Mesenchymal stem cell (in vitro differentiated cells and primary cell): ENCODE results near the gene RFWD3.

Source experiments
- DNase-seq: peaks from one replicate; pipeline ENCODE4 v3.0.0-alpha.2; 2013
- H2AFZ ChIP-seq: one replicate; pipeline ENCODE4 v1.6.1; 2013; ENCODE audit warnings: low read depth, mild to moderate bottlenecking, control low read depth, inconsistent platforms, low read length, moderate library complexity
- H2AK5ac ChIP-seq: 2 replicates; pipeline ENCODE4 v1.6.1; 2013; ENCODE audit warnings: low read length, moderate library complexity, mild to moderate bottlenecking, inconsistent platforms; ENCODE audit not compliant: severe bottlenecking
- H2BK120ac ChIP-seq: one replicate; pipeline ENCODE4 v1.6.1; 2013; ENCODE audit warnings: low read depth, mild to moderate bottlenecking, inconsistent platforms, low read length, moderate library complexity
- H2BK12ac ChIP-seq, 2 experiments: one replicate each; pipeline ENCODE4 v1.6.1; 2013; ENCODE audit warnings: inconsistent platforms in 2 of 2, low read length in 2 of 2, mild to moderate bottlenecking in 2 of 2, moderate library complexity in 2 of 2, control low read depth in 1 of 2
- H2BK15ac ChIP-seq: one replicate; pipeline ENCODE4 v1.6.1; 2013; ENCODE audit warnings: mild to moderate bottlenecking, low read depth, inconsistent platforms; ENCODE audit not compliant: poor library complexity, severe bottlenecking
- H2BK5ac ChIP-seq: 2 replicates; pipeline ENCODE4 v1.6.1; 2013; ENCODE audit warnings: low read depth, mild to moderate bottlenecking, low read length, control low read depth, inconsistent platforms; ENCODE audit not compliant: poor library complexity, severe bottlenecking
- H3K14ac ChIP-seq, 2 experiments: one replicate each; pipeline ENCODE4 v1.6.1; 2013; ENCODE audit warnings: inconsistent platforms in 2 of 2, low read length in 2 of 2, control low read depth in 1 of 2, mild to moderate bottlenecking in 1 of 2, moderate library complexity in 1 of 2
- H3K18ac ChIP-seq, 2 experiments: one replicate each; pipeline ENCODE4 v1.6.1; 2013; ENCODE audit warnings: inconsistent platforms in 2 of 2, low read length in 2 of 2, control low read depth in 1 of 2, low read depth in 1 of 2, mild to moderate bottlenecking in 1 of 2
- H3K23ac ChIP-seq, 2 experiments: one replicate each; pipeline ENCODE4 v1.6.1; 2013; ENCODE audit warnings: inconsistent platforms in 2 of 2, low read length in 2 of 2, mild to moderate bottlenecking in 2 of 2, moderate library complexity in 2 of 2, control low read depth in 1 of 2
- H3K27ac ChIP-seq: 2 replicates; pipeline ENCODE4 v1.5.1; 2013; ENCODE audit warnings: mild to moderate bottlenecking, moderate library complexity, low read length, control low read depth, inconsistent platforms; ENCODE audit not compliant: poor library complexity, severe bottlenecking
- H3K27me3 ChIP-seq, 2 experiments: 2 replicates each; pipeline versions ENCODE4 v1.6.1 to v1.7.0; 2013; ENCODE audit warnings: low read length in 2 of 2, mild to moderate bottlenecking in 2 of 2, moderate library complexity in 2 of 2, control low read depth in 1 of 2, inconsistent platforms in 1 of 2; ENCODE audit not compliant: control insufficient read depth in 1 of 2, insufficient read depth in 1 of 2
- H3K36me3 ChIP-seq, 2 experiments: 2 replicates each; pipeline versions ENCODE4 v1.6.1 to v1.7.0; 2013; ENCODE audit warnings: low read length in 2 of 2, control low read depth in 1 of 2, inconsistent platforms in 1 of 2, low read depth in 1 of 2, mild to moderate bottlenecking in 1 of 2; ENCODE audit not compliant: insufficient read depth in 2 of 2, control insufficient read depth in 1 of 2
- H3K4ac ChIP-seq, 2 experiments: one replicate each; pipeline ENCODE4 v1.6.1; 2013; ENCODE audit warnings: inconsistent platforms in 2 of 2, low read length in 2 of 2, mild to moderate bottlenecking in 2 of 2, moderate library complexity in 2 of 2, control low read depth in 1 of 2, low read depth in 1 of 2
- H3K4me1 ChIP-seq: 2 replicates; pipeline ENCODE4 v1.6.1; 2013; ENCODE audit warnings: low read depth, low read length, control low read depth; ENCODE audit not compliant: control insufficient read depth, insufficient read depth
- H3K4me2 ChIP-seq: 2 replicates; pipeline ENCODE4 v1.6.1; 2013; ENCODE audit warnings: low read length, mild to moderate bottlenecking, inconsistent platforms; ENCODE audit not compliant: poor library complexity, severe bottlenecking
- H3K4me3 ChIP-seq, 2 experiments: 2 replicates each; pipeline versions ENCODE4 v1.5.1 to v1.7.0; 2013; ENCODE audit warnings: low read length in 2 of 2, mild to moderate bottlenecking in 2 of 2, control low read depth in 1 of 2, low read depth in 1 of 2; ENCODE audit not compliant: insufficient read depth in 1 of 2
- H3K79me1 ChIP-seq: replicated peaks from 2 replicates; pipeline ENCODE4 v1.6.1; 2013; ENCODE audit warnings: mild to moderate bottlenecking, control low read depth, low read length, inconsistent platforms; ENCODE audit not compliant: poor library complexity, severe bottlenecking
- H3K9ac ChIP-seq: 2 replicates; pipeline ENCODE4 v1.7.0; 2013; ENCODE audit warnings: mild to moderate bottlenecking, low read length, moderate library complexity
- H3K9me3 ChIP-seq: 2 replicates; pipeline ENCODE4 v1.7.0; 2013; ENCODE audit warnings: mild to moderate bottlenecking, low read length; ENCODE audit not compliant: control insufficient read depth
- H4K8ac ChIP-seq: one replicate; pipeline ENCODE4 v1.6.1; 2013; ENCODE audit warnings: inconsistent platforms, mild to moderate bottlenecking, low read length, moderate library complexity
- H4K91ac ChIP-seq: one replicate; pipeline ENCODE4 v1.6.1; 2013; ENCODE audit warnings: mild to moderate bottlenecking, low read length, inconsistent platforms
- WGBS: methylation state at CpG from one replicate; pipeline ENCODE4 v1.1.7; 2013; ENCODE audit warnings: mixed read lengths; 5-methylcytosine and 5-hydroxymethylcytosine counted together

RFWD3 gene

GRCh38 chr16:74580833-74581232 is 85.8 kb downstream of the RFWD3 start:
- Histone ChIP-seq H3K36me3 (no peaks in the 10 kb centered on the region), H3K27me3 (no peaks in the 10 kb centered on the region), H2BK15ac (no peak overlapping the region), H4K8ac (no peak overlapping the region), H3K4ac (no peak overlapping the region), H3K23ac (no peak overlapping the region), H3K4me3 (no peak overlapping the region), H2AFZ (no peak overlapping the region), H3K79me1 (peaks cover 10% of the 10 kb centered on the region), H3K4me1 (peaks cover 10% of the 10 kb centered on the region), H3K4me2 (no peak overlapping the region), H2BK12ac (no peak overlapping the region), H2BK120ac (no peak overlapping the region), H4K91ac (no peak overlapping the region), H2BK5ac (no peak overlapping the region), H3K18ac (no peak overlapping the region), H3K9ac (no peak overlapping the region), H2AK5ac (no peak overlapping the region), H3K9me3 (no peaks in the 10 kb centered on the region), H3K14ac (no peak overlapping the region), H3K27ac (no peak overlapping the region)
- DNase-seq: no peak
- WGBS: no CpG with 5 or more reads among the region's 3 CpGs

GRCh38 chr16:74578838-74579237 is 87.8 kb downstream of the RFWD3 start:
- peaks cover 9% of the 10 kb centered on the region for H3K4me1 ChIP-seq
- H2BK15ac ChIP-seq: no peak overlapping the region
- no peak overlapping the region for H3K4me3 ChIP-seq
- no peak overlapping the region for H4K8ac ChIP-seq
- H3K9ac ChIP-seq: no peak overlapping the region
- no peaks in the 10 kb centered on the region for H3K9me3 ChIP-seq
- no peak overlapping the region for H2AFZ ChIP-seq
- 94% methylated on average over 3 of the region's 3 CpGs for WGBS
- no peak overlapping the region for H3K18ac ChIP-seq
- no peak overlapping the region for H2AK5ac ChIP-seq
- no peaks in the 10 kb centered on the region for H3K27me3 ChIP-seq
- H3K27ac ChIP-seq: no peak overlapping the region
- H3K4me2 ChIP-seq: no peak overlapping the region
- H3K23ac ChIP-seq: no peak overlapping the region
- no peak overlapping the region for H2BK5ac ChIP-seq
- no peak overlapping the region for H3K4ac ChIP-seq
- peaks cover 10% of the 10 kb centered on the region for H3K79me1 ChIP-seq
- no peak overlapping the region for H4K91ac ChIP-seq
- no peak for DNase-seq
- no peaks in the 10 kb centered on the region for H3K36me3 ChIP-seq
- H3K14ac ChIP-seq: no peak overlapping the region
- no peak overlapping the region for H2BK12ac ChIP-seq
- no peak overlapping the region for H2BK120ac ChIP-seq

GRCh38 chr16:74578433-74578832 is 88.2 kb downstream of the RFWD3 start:
- H3K27me3 ChIP-seq: no peaks in the 10 kb centered on the region
- no peaks in the 10 kb centered on the region for H3K36me3 ChIP-seq
- H3K9me3 ChIP-seq: no peaks in the 10 kb centered on the region
- no peak overlapping the region for H3K9ac ChIP-seq
- no peak overlapping the region for H2BK12ac ChIP-seq
- H2BK5ac ChIP-seq: no peak overlapping the region
- H3K23ac ChIP-seq: no peak overlapping the region
- no peak overlapping the region for H4K8ac ChIP-seq
- no peak overlapping the region for H3K4me3 ChIP-seq
- no peak overlapping the region for H3K4me2 ChIP-seq
- no peak overlapping the region for H3K4ac ChIP-seq
- H2BK15ac ChIP-seq: no peak overlapping the region
- H3K27ac ChIP-seq: no peak overlapping the region
- peaks cover 13% of the 10 kb centered on the region for H3K79me1 ChIP-seq
- no peak for DNase-seq
- 93% methylated on average over 2 of the region's 3 CpGs for WGBS
- H2AFZ ChIP-seq: no peak overlapping the region
- no peak overlapping the region for H4K91ac ChIP-seq
- H3K14ac ChIP-seq: no peak overlapping the region
- H2AK5ac ChIP-seq: no peak overlapping the region
- H3K4me1 ChIP-seq: peaks cover 9% of the 10 kb centered on the region
- H3K18ac ChIP-seq: no peak overlapping the region
- no peak overlapping the region for H2BK120ac ChIP-seq

- H3K4ac ChIP-seq: no peak overlapping the region
- peaks cover 10% of the 10 kb centered on the region for H3K79me1 ChIP-seq
- H3K18ac ChIP-seq: no peak overlapping the region
- no peak overlapping the region for H3K14ac ChIP-seq
- H2BK15ac ChIP-seq: no peak overlapping the region
- H3K4me2 ChIP-seq: no peak overlapping the region
- H3K36me3 ChIP-seq: no peaks in the 10 kb centered on the region
- peaks cover 6% of the 10 kb centered on the region for H3K4me1 ChIP-seq
- no peak overlapping the region for H3K27ac ChIP-seq
- no peak overlapping the region for H4K8ac ChIP-seq
- no peak overlapping the region for H4K91ac ChIP-seq
- H3K4me3 ChIP-seq: no peak overlapping the region
- WGBS: no CpG with 5 or more reads among the region's 2 CpGs
- H2AK5ac ChIP-seq: no peak overlapping the region
- no peak overlapping the region for H2AFZ ChIP-seq
- H2BK5ac ChIP-seq: no peak overlapping the region
- no peak overlapping the region for H2BK120ac ChIP-seq
- H3K23ac ChIP-seq: no peak overlapping the region
- H2BK12ac ChIP-seq: no peak overlapping the region
- peak; percentile 72 for DNase-seq
- no peak overlapping the region for H3K9ac ChIP-seq
- no peaks in the 10 kb centered on the region for H3K9me3 ChIP-seq
- no peaks in the 10 kb centered on the region for H3K27me3 ChIP-seq
Observed at GRCh38 chr16:74577882-74578366, 88.8 kb downstream of the RFWD3 start.
